Fibroblast of skin of left quadriceps (primary cell): ENCODE data around the gene ITPA.
"Not testable (repeated sequence)": the region's sequence is repeated elsewhere in the genome, so short reads cannot be mapped to it uniquely, and the experiment has no call there.

Experiments
- DNase-seq, 2 experiments: peaks; one replicate each; pipeline ENCODE4 v3.0.0-alpha.2; 2013; ENCODE audit warnings: low read depth in 2 of 2

The ITPA gene

DNA sequence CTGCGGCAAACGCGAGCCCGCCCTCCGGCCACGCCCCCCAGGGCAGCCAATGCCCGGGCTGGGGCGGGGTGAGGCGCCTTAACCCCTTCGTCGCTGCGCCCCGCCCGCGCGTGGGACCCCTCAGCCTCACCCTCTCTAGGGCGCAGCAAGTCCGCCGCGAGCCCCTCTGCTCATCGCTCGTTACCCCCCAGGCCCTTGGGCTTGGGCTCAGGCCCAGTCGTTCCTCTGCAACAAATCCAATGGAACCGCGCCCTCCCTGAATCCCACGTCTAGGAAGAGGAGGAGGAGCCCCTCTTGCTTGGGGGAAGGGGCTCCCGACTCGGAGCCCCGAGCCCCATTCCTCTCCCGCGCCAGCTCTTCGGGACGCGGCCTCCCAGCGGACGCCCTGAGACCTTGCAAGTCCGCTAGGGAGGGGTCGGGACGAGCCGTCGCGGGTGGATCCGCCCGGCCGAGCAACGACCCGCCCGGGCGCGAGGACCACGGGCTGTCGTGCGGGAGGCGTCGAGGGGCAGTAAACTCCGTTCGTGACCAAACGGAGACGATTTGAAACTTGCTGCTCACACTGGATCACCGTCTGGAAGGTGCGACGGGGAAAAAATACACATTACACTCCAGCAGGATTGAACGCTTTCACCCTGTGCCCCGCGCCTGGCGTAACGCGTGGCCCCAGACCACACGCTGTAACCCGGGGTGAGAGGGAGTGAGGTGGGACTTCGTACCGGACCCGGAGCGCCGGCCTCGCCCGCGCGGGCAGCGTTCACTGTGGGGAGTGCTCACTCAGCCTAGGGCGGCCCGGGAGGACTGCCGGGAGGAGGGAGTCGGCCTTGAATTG lies 35.5 kb upstream of the ITPA start:
- DNase-seq = peak; percentile 49 to 56

DNA sequence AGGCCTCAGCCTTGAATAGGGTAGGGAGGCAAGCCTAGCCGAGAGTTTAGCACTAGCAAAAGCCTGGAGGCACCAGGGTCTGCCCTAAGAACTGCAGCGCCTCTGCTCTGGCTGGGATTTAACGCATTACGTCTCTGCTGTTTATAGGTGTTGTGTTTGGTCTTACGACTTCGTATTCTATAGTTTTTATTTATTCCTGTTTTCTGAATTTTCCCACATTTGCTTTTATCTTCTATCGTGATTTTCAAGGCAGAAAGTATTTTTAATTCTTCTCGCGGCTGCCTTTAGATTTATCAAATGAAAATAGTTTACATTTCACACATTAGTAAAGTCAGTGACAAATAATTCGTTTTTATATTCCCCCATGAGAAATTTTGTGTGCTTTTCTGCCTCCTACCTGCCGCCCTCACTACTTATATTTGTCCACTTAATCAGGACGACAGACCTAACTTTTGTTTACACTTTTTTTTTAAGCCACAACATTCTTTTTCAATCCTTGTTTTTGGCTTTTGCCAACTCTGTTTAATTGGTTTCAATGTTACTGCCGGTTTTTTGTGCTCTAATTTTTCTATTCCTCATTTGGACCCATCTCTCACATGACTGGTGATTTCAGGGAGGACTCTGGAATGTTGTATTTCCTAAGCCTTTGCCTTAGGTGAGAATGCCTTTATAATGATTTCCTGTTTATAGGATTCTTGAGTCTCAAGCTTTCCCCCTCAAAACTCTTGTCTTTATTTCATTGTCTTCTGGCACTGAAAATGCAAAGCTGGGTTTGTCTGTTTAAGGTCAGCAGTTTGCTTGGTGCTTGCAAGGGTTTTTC lies 34.6 kb upstream of the ITPA start:
- no peak for DNase-seq

DNA sequence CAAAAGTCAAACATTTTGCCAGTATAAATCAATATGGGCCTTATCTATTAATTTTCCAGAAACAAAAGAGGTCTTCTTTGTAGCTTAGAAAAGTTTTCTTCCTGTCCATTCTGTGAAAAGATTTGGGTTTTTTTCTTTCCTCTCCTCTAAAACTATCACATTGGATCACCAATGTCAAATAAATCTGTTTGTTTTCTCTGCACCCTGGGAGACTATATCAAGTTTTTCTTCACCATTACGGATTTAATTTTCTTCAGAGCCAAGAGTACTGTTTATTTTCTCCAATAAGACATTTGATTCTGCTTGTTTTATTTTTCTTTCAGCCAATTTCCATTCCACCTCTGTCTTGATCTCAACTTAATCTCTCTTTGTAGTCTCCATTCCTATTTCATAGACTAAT lies 34.0 kb upstream of the ITPA start:
- no peak for DNase-seq

DNA sequence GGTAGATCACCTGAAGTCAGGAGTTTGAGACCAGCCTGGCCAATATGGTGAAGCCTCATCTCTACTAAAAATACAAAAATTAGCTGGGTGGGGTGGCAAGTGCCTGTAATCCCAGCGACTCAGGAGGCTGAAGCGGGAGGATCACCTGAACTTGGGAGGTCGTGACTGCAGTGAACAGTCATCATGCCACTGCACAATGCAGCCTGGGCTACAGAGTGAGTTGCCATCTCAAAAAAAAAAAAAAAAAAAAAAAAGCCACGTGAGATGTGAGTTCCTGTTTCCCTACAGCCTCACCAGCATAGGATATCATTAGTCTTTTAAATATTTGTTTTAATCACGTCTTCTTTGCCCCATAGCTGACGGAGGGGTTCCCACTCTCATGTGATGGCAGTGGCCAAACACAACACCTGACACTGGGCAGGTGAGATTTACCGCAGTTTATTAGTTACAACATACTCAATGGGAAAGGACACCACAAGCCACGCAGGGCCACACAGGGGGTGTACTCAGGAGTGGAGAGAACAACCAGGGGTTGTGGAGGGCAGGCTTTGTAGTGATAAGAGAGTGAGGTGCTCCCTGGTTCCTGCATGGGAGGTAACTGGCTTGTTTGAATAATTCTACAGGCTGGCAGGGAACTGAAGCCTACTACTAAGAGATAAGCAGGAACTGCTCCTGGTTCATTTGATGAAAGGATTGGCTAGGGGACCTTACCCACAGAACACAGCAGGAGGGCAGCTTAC lies 31.4 kb upstream of the ITPA start:
- DNase-seq = no peak

DNA sequence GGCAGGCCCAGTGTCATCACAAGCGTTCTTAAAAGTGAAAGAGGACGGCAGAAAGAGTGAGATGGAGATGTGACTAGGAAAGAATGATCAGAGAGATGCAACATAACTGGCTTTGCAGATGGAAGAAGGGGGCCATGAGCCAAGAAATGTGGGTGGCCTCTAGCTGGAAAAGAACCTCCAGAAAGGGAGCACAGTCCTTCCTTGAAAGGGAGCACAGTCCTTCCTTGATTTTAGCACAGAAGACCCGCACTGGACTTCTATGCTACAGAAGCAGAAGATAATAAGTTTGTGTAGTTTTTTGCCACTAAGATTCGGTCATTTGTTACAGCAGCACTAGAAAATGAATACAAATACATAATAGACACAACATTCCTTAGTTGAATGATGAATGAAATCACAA lies 29.0 kb upstream of the ITPA start:
- no peak for DNase-seq

DNA sequence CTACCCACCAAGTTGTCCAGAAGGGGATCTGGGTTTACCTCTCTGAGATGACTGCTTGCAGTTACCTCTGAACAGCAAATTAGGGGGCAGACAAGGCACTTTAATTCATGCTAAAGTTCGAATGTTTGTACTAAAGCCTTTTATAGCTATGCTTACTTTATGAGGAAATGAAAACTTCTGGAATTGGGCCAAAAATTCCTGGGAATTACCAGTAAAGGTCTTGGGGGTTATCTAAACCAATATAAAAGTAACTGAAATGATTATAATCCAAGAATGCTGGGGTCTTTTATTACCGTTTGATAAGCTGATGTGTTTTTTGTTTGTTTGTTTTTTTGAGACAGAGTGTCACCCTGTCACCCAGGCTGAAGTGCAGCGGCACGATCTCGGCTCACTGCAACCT lies 28.0 kb upstream of the ITPA start:
- no peak for DNase-seq

DNA sequence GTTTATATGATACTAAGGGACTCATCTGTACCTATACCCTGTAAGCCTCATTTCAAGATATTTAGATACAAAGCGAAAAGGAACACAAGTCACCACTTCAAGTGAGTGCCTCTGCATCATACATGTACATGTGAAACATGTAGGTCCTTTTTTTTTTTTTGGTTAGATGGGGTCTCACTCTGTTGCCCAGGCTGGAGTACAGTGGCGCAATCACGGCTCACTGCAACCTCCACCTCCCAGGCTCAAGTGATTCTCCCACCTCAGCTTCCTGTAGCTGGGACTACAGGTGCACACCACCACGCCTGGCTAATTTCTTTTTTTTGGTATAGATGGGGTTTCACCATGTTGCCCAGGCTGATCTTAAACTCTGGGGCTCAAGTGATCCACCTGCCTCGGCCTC lies 26.9 kb upstream of the ITPA start:
- not testable (repeated sequence) for DNase-seq

DNA sequence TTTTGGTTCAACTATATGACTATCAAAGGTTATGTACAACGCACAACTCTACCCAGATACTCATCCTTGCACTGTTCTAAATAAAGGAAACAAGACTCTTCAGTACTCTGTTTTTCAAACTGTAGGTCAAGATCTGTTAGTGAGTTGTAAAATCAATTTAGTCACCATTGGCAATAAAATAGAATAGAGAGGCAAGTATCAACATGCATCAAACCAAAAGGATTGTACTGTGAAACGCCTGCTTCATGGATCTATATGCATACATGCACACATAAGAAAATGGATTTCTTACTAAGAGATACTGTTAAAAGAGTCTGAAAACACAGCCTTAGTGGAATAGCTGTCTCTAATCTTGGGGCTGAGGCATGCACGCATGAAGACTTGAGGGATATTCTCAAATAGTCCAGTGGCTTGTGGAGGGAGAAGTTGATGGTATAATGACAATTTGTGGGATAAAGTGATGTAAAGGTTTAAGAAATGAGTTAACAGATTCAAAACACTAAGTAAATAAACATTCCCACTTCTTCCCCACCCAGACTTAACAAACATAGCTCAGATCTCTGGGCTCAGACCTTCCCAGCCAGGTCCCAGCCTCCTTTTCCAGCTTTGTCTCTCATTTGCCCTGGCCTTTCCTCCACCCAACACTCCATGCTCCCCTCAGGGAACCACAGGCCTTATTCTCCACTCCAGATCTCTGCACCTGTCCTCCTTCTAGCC lies 25.2 kb upstream of the ITPA start:
- no peak for DNase-seq

DNA sequence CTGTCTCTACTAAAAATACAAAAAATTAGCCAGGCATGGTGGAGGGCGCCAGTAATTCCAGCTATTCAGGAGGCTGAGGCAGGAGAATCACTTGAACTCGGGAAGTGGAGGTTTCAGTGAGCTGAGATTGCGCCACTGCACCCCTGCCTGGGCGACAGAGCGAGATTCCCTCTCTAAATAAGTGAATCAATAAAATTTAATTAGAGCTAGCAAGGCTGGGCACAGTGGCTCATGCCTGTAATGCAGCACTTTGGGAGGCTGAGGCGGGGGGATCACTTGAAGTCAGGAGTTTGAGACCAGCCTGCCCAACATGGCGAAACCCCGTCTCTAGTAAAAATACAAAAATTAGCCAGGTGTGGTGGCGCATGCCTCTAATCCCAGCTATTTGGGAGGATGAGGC lies 21.4 kb upstream of the ITPA start:
- DNase-seq = not testable (repeated sequence)

DNA sequence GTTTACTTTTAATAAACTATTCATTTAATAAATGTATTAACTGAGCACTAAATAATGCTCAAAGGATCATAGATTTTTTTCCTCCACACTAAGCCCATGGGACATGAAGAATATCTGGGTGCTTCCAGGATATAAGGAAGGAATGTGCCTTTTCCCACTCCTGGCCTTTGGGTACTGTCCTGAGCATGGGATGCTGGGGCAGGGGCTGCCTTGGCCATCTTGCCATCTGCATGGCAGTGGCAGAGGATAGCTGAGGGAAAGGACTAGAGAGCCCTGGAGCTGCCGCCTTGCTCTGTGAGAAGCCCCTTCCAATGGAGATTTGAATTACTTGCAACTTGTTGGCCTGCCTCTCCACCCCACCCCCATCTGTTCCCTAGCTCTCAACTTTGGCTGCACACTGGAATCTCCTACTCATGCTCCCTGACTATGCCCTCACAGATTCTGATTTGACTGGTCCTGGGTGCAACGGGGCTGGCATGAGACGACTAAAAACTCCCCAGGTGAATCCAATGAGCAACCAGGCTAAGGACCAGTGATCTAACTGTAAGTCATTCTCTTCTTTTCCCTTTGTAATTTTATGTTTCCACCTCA lies 20.4 kb upstream of the ITPA start:
- no peak for DNase-seq

DNA sequence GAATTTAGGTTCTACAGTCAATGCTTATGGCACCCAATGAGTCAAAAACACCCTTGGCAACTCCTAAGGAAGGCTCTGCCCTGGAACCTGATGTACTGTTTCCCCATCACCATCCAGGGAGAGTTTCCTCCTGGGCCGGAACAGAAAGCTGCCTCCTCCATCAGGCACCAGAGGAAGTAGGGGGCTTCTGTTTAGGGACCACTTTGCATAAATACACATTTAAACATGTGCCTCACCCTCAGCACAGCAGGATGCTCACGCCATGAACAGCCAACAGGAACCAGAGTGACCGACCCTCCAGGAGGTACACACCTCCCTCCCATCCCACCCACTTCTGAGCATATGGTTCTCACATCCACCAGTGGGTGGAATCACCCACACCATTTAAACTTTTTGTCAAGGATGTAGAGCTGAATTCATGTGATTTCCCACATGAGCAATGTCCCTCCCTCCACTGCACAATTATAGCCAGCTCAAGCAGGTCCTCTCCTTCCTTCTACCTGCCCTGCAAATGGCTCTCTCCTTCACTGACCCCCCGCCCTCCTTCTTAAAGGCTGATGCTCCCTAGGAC lies 19.7 kb upstream of the ITPA start:
- DNase-seq = no peak

DNA sequence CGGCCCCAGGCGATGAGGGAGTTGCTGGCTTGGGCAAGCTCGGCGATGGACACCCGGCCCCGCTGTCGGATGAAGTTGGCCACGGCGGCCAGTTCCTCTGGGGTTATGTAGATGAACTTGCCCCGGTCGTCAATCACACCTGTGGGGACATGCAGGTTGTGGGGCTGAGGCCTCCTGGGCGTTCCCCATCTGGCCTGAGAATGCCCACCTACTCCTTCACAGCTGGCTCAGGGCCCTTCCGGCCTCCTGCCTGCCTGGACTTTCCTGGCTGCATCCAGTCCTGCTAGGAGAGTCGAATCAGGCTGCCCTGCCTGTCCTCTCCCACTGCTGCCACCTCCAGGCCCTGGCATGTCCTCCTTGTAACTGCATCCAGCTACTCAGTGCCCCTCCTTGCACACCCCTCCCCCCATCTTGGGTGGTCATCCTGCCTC lies 18.6 kb upstream of the ITPA start:
- DNase-seq = no peak

DNA sequence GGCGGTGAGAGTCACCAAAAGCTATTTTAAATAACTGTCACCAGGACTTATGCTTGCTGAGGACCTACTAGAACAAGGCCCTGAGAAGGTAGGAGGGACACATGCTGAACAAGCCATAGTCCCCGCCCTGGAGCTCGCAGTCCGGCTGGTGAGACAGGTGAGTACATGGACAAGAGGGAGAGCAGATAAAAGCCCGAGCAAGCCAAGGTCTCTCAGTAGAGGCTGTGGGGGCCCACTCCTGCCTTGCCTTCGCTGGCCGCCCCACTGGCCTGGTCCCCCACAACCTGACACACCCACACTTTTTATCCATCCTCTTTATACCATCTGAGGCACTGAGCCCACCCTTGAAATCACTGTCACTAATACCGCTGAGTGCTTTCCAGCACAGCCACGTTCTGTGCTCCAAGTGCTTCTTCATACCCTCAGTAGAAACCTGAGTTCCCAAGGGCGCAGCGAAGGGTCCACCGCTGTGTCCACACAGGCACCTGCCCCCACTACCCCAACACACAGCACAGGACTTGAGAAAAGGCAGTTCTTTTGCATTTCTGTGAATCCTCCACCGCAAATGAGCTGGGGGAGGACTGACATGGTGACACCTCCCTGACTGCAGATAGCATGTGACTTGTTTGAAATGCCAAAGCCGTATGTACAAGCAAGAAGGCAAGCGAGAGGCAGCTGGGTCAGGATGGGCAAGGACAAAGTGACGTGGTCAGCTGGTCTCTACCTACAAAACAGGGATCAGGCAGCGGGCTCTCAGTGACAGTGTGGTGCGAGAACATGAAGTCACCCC lies 16.9 kb upstream of the ITPA start:
- no peak for DNase-seq

DNA sequence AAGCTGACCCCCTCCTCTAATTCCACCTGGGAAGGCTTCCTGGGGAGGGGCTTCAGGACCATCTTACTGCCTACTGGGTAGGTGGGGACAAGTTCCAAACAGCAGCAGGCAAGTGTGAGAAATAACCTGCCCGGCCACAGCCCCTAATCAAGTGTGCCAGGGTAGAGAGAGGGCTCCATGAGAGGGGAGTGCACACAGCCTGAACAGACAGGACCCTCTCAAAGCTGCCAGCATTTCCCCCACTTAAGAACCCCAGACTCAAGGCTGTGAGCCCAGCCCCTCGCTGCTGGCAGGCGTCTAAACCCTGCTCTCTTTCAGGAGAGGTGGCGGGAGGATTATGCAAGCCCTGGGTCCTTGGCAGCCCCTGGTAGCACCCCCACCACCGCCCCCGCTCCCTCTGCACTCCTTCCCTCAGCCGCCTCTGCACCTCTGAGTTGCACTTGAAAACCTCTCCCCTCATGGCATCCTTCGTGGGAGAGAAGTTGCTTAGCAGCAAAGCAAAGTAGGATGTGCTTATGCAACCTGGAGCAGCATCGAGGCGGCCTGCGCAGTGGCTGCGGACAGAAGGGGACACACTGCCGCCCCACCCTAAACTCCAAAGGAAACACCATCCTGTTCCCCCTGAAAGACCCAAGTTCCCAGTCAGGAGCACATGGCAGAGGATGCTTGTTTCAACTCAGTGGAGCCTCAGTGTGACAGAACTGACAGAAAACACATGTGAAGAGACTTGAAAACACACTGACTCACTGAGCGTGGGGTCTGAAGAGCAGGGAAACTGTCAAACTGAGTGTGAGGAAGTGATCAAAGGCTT lies 15.3 kb upstream of the ITPA start:
- no peak for DNase-seq

DNA sequence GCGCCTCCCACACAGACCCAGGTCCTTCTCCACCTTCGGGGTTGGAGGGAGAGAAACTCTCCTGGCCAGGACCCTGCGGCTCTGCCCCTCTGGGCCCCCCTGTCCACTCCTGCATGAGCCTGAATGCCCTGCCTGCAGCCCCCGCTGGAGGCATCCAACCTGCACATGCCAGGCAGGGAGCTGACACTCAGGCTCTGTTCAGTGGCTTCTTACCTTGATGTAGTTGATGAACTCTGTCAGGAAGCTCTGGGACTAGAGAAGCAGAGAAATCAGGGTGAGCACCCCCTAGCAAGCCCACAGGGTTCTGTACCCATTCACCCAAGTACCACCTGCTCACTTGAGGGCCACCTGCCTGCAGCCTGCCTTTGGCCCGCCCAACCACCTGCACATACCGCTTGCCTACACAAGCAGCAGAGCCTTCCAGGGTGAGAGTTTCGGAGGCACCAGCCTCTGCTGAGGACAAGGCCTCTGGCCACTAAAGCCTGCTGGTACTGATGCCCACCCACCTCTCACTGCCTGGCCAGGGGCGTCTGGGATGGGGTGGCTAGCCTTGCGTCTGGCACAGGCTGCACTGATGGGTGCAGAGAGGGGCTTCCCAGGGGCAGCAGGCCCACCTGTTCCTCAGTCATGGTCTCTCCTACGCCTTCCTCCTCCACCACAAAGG lies 14.5 kb upstream of the ITPA start:
- no peak for DNase-seq

DNA sequence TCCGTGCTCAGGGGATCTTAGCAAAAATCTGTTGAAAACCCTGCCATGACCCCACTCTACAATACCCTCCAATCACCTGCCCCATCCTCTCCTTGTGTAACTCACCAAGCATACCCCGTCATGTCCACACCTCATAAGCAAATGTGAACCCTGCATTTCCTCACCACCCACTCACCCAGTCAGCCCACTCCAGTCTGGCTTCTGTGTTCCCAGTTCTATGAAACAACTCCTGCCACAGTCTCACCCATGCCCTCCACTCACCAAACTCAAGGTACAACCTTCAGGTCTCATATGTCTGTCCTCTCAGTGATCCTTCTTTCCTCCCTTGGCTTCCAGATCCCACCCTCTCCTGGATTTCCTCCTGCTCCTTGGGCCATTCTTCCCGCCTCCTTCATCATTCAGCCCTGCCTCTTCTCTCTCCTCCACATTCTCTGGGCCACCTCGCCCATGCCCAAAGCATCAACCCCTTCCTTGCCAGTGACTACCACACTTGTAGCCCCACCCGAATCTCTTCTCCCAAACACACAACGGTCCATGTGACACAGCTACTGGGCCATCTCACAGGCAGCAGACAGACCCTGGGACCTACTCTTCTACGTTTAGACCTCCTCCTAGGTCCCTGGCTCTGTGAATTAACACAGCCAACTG lies 13.6 kb upstream of the ITPA start:
- DNase-seq = no peak

DNA sequence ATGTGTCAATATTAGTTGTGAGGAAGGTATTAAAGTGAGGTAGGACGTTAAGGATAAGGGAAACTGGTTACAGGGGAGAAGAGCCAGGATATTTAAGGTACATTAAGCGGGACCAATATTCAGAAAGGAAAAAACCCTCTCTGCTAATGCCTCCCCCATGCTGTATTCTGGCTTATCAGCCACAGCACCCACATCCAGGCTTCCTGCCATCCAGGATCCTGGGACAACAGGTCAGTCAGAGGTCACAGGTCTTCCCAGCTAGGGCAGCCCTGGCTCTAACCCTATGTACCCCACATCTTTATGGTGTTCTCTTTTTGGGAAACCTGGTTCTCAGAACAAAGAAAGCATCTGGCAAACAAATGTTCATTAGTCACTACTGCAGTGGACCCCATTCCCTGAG lies 10.1 kb upstream of the ITPA start:
- no peak for DNase-seq
